ENCODE data around the gene RGSL1.

GRCh38 chr1:182413486-182413885, 36.5 kb upstream of the RGSL1 start:
- TF ChIP-seq, protein P1, sequence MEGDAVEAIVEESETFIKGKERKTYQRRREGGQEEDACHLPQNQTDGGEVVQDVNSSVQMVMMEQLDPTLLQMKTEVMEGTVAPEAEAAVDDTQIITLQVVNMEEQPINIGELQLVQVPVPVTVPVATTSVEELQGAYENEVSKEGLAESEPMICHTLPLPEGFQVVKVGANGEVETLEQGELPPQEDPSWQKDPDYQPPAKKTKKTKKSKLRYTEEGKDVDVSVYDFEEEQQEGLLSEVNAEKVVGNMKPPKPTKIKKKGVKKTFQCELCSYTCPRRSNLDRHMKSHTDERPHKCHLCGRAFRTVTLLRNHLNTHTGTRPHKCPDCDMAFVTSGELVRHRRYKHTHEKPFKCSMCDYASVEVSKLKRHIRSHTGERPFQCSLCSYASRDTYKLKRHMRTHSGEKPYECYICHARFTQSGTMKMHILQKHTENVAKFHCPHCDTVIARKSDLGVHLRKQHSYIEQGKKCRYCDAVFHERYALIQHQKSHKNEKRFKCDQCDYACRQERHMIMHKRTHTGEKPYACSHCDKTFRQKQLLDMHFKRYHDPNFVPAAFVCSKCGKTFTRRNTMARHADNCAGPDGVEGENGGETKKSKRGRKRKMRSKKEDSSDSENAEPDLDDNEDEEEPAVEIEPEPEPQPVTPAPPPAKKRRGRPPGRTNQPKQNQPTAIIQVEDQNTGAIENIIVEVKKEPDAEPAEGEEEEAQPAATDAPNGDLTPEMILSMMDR (IDR thresholded peaks at IDR 0.05; ENCODE audit: borderline replicate concordance, extremely low read depth, low read length, poor library complexity, severe bottlenecking) = no peak
- no peak for TF ChIP-seq EZH2 (IDR thresholded peaks at IDR 0.05; ENCODE audit: borderline replicate concordance, low read depth, low read length, severe bottlenecking)

Measured in DND-41 (cell line).